ENCODE data around the gene TMEM273.

DNA sequence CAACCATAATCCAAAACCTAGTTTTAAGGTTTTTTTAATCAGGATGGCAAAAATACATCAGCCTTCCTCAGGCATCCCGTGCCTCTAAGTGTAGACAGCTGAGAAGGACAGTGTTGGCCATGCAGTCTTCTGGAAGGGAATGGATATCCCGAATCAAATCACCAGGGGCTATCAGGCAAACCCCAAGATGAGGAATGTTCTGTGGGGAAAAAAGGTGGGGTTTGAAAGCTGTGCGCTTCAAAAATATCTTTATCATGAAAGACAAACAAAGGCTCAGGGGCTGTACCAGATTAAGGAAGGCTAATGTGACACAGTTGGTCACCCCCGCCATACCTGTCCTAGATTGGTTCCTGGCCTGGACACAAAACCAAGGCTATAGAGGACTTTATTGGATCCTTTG, 5.4 kb downstream of the TMEM273 start:
- no peak for TF ChIP-seq POLR2A (IDR thresholded peaks at IDR 0.05)
- TF ChIP-seq, protein P1, sequence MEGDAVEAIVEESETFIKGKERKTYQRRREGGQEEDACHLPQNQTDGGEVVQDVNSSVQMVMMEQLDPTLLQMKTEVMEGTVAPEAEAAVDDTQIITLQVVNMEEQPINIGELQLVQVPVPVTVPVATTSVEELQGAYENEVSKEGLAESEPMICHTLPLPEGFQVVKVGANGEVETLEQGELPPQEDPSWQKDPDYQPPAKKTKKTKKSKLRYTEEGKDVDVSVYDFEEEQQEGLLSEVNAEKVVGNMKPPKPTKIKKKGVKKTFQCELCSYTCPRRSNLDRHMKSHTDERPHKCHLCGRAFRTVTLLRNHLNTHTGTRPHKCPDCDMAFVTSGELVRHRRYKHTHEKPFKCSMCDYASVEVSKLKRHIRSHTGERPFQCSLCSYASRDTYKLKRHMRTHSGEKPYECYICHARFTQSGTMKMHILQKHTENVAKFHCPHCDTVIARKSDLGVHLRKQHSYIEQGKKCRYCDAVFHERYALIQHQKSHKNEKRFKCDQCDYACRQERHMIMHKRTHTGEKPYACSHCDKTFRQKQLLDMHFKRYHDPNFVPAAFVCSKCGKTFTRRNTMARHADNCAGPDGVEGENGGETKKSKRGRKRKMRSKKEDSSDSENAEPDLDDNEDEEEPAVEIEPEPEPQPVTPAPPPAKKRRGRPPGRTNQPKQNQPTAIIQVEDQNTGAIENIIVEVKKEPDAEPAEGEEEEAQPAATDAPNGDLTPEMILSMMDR (IDR thresholded peaks at IDR 0.05), result no peak

All from lower leg skin (tissue), 3 donors.